Left ventricle myocardium inferior (tissue), 1 donor: ENCODE measurements around the gene ATP2C2. TPM values are rescaled to one million over a fixed set of nuclear protein-coding genes. Genes with fewer than 3 reads are reported as not detected.
"Not testable (repeated sequence)": the region's sequence is repeated elsewhere in the genome, so short reads cannot be mapped to it uniquely, and the experiment has no call there.

Experiments used
- DNase-seq: peaks from one replicate; pipeline ENCODE4 v3.0.0-alpha.2; 2020
- H3K27ac ChIP-seq: fragments of 200-600 bp; replicated peaks from 2 replicates; pipeline ENCODE4 v1.8.0; 2021
- H3K27me3 ChIP-seq: fragments of 200-600 bp; 2 replicates; pipeline ENCODE4 v1.8.0; 2021; ENCODE audit warnings: low read depth
- H3K36me3 ChIP-seq: fragments of 200-600 bp; 2 replicates; pipeline ENCODE4 v1.8.0; 2021
- H3K4me1 ChIP-seq: fragments of 200-600 bp; 2 replicates; pipeline ENCODE4 v1.8.0; 2021
- H3K4me3 ChIP-seq: fragments of 200-600 bp; 2 replicates; pipeline ENCODE4 v1.8.0; 2021; ENCODE audit warnings: mild to moderate bottlenecking, moderate library complexity
- H3K9me3 ChIP-seq: fragments of 200-600 bp; replicated peaks from 2 replicates; pipeline ENCODE4 v1.8.0; 2021
- CTCF ChIP-seq: fragments of 200-600 bp; IDR thresholded peaks from 2 replicates; pipeline ENCODE4 v1.8.0; 2021; ENCODE audit warnings: antibody characterized with exemption, mild to moderate bottlenecking, borderline replicate concordance
- intact Hi-C: fragments of 100-400 bp; cut with micrococcal nuclease; formaldehyde crosslinking; loops from one replicate; pipeline ENCODE4 v1.11.0; 2022
- total RNA-seq: library from RNA; stranded (reverse); fragmentation: NEBNext Ultra II Directional; extraction: Animal tissue kit (Norgen Biotek cat#: 25700); gene quantifications from one replicate; pipeline ENCODE4 v1.2.1, GENCODE V29; 2021
- donor health status: DM: no; HTN: yes; CAD: no; lungs with severe emphysema.

The ATP2C2 gene
- total RNA-seq, 1 donor from 2014 or later = not detected

- H3K4me3 ChIP-seq = no peak overlapping the region
- TF ChIP-seq CTCF = no peak
- H3K4me1 ChIP-seq = no peaks in the 10 kb centered on the region
- DNase-seq = no peak
- H3K36me3 ChIP-seq = no peaks in the 10 kb centered on the region
- H3K27ac ChIP-seq = no peak overlapping the region
- intact Hi-C loops = no loop called here
- H3K9me3 ChIP-seq = no peaks in the 10 kb centered on the region
- peaks cover 45% of the 10 kb centered on the region for H3K27me3 ChIP-seq
Measured at GRCh38 chr16:84391151-84392030, 23.1 kb downstream of the ATP2C2 start.

GRCh38 chr16:84392031-84392360 lies 23.7 kb downstream of the ATP2C2 start:
- DNase-seq = no peak
- Histone ChIP-seq H3K27me3 (peaks cover 49% of the 10 kb centered on the region), H3K36me3 (no peaks in the 10 kb centered on the region), H3K4me3 (no peak overlapping the region), H3K4me1 (no peaks in the 10 kb centered on the region), H3K9me3 (no peaks in the 10 kb centered on the region), H3K27ac (no peak overlapping the region)
- TF ChIP-seq CTCF = no peak
- intact Hi-C loops = no loop called here

GRCh38 chr16:84396082-84396481 lies 27.7 kb downstream of the ATP2C2 start:
- intact Hi-C loops, H3K4me1 ChIP-seq, DNase-seq, H3K9me3 ChIP-seq, H3K36me3 ChIP-seq, H3K4me3 ChIP-seq, H3K27ac ChIP-seq: not testable (repeated sequence)
- peaks cover 52% of the 10 kb centered on the region for H3K27me3 ChIP-seq

GRCh38 chr16:84396537-84397008 lies 28.2 kb downstream of the ATP2C2 start:
- Histone ChIP-seq H3K27ac (no peak overlapping the region), H3K27me3 (peaks cover 52% of the 10 kb centered on the region), H3K4me1 (no peaks in the 10 kb centered on the region), H3K36me3 (no peaks in the 10 kb centered on the region), H3K4me3 (no peak overlapping the region), H3K9me3 (no peaks in the 10 kb centered on the region)
- intact Hi-C loops = no loop called here
- TF ChIP-seq CTCF = no peak
- no peak for DNase-seq

- Histone ChIP-seq H3K27ac (no peak overlapping the region), H3K4me3 (no peak overlapping the region), H3K9me3 (no peaks in the 10 kb centered on the region), H3K27me3 (peaks cover 50% of the 10 kb centered on the region), H3K4me1 (no peaks in the 10 kb centered on the region), H3K36me3 (no peaks in the 10 kb centered on the region)
- DNase-seq = no peak
- intact Hi-C loops = no loop called here
- no peak for TF ChIP-seq CTCF
Measured at GRCh38 chr16:84397090-84397489, 28.8 kb downstream of the ATP2C2 start.

GRCh38 chr16:84398701-84399100 lies 30.4 kb downstream of the ATP2C2 start:
- no peaks in the 10 kb centered on the region for H3K4me1 ChIP-seq
- H3K36me3 ChIP-seq = no peaks in the 10 kb centered on the region
- intact Hi-C loops = no loop called here
- H3K27ac ChIP-seq = no peak overlapping the region
- peaks cover 47% of the 10 kb centered on the region for H3K27me3 ChIP-seq
- no peak for TF ChIP-seq CTCF
- no peak overlapping the region for H3K4me3 ChIP-seq
- no peaks in the 10 kb centered on the region for H3K9me3 ChIP-seq
- no peak for DNase-seq

GRCh38 chr16:84399912-84400311 lies 31.6 kb downstream of the ATP2C2 start:
- intact Hi-C loops, H3K4me1 ChIP-seq, DNase-seq, H3K4me3 ChIP-seq, H3K27ac ChIP-seq, H3K36me3 ChIP-seq, H3K9me3 ChIP-seq: not testable (repeated sequence)
- peaks cover 46% of the 10 kb centered on the region for H3K27me3 ChIP-seq

- H3K9me3 ChIP-seq, H3K36me3 ChIP-seq, H3K4me1 ChIP-seq, H3K4me3 ChIP-seq, intact Hi-C loops, H3K27ac ChIP-seq, DNase-seq: not testable (repeated sequence)
- H3K27me3 ChIP-seq = peaks cover 55% of the 10 kb centered on the region
Measured at GRCh38 chr16:84403435-84403834, 35.1 kb downstream of the ATP2C2 start.
